ENCODE measurements around the gene CELF6. TPM values are rescaled to one million over a fixed set of nuclear protein-coding genes. Genes with fewer than 3 reads are reported as not detected.

CELF6 gene
- total RNA-seq, 1 donor from 2014 or later: 4.1 TPM

- DNase-seq: no peak
Observed at GRCh38 chr15:72302955-72303354, 17.0 kb downstream of the CELF6 start.

GRCh38 chr15:72289597-72290325 is 30.2 kb downstream of the CELF6 start:
- H3K36me3 Mint-ChIP-seq (ENCODE audit: unreplicated experiment): no peaks in the 10 kb centered on the region
- no peak overlapping the region for H3K27ac Mint-ChIP-seq (ENCODE audit: unreplicated experiment)
- no peaks in the 10 kb centered on the region for H3K9me3 Mint-ChIP-seq (ENCODE audit: unreplicated experiment)
- H3K4me1 Mint-ChIP-seq (ENCODE audit: low read depth, unreplicated experiment): no peaks in the 10 kb centered on the region
- DNase-seq: no peak
- H3K27me3 Mint-ChIP-seq (ENCODE audit: unreplicated experiment): peaks cover 3% of the 10 kb centered on the region
- TF ChIP-seq CTCF (IDR thresholded peaks at IDR 0.05; ENCODE audit: partially characterized antibody, unreplicated experiment): no peak
- H3K4me3 Mint-ChIP-seq (ENCODE audit: unreplicated experiment): no peak overlapping the region

More at GRCh38 chr15:72302955-72303354, 17.0 kb downstream of the CELF6 start:
- no peaks in the 10 kb centered on the region for H3K9me3 Mint-ChIP-seq (ENCODE audit: unreplicated experiment)
- peaks cover 3% of the 10 kb centered on the region for H3K36me3 Mint-ChIP-seq (ENCODE audit: unreplicated experiment)
- H3K27ac Mint-ChIP-seq (ENCODE audit: unreplicated experiment): no peak overlapping the region
- peaks cover 11% of the 10 kb centered on the region for H3K27me3 Mint-ChIP-seq (ENCODE audit: unreplicated experiment)
- H3K4me3 Mint-ChIP-seq (ENCODE audit: unreplicated experiment): no peak overlapping the region
- no peak for TF ChIP-seq CTCF (IDR thresholded peaks at IDR 0.05; ENCODE audit: partially characterized antibody, unreplicated experiment)
- H3K4me1 Mint-ChIP-seq (ENCODE audit: low read depth, unreplicated experiment): peaks cover 10% of the 10 kb centered on the region

GRCh38 chr15:72288796-72289596 is 31.0 kb downstream of the CELF6 start:
- no peaks in the 10 kb centered on the region for H3K4me1 Mint-ChIP-seq (ENCODE audit: low read depth, unreplicated experiment)
- peaks cover 3% of the 10 kb centered on the region for H3K27me3 Mint-ChIP-seq (ENCODE audit: unreplicated experiment)
- no peak for DNase-seq
- no peaks in the 10 kb centered on the region for H3K9me3 Mint-ChIP-seq (ENCODE audit: unreplicated experiment)
- H3K36me3 Mint-ChIP-seq (ENCODE audit: unreplicated experiment): no peaks in the 10 kb centered on the region
- no peak overlapping the region for H3K27ac Mint-ChIP-seq (ENCODE audit: unreplicated experiment)
- no peak for TF ChIP-seq CTCF (IDR thresholded peaks at IDR 0.05; ENCODE audit: partially characterized antibody, unreplicated experiment)
- H3K4me3 Mint-ChIP-seq (ENCODE audit: unreplicated experiment): no peak overlapping the region

- Mint-ChIP-seq H3K4me3 (ENCODE audit: unreplicated experiment) (no peak overlapping the region), H3K27me3 (ENCODE audit: unreplicated experiment) (peaks cover 3% of the 10 kb centered on the region), H3K36me3 (ENCODE audit: unreplicated experiment) (no peaks in the 10 kb centered on the region), H3K4me1 (ENCODE audit: low read depth, unreplicated experiment) (no peaks in the 10 kb centered on the region), H3K27ac (ENCODE audit: unreplicated experiment) (no peak overlapping the region), H3K9me3 (ENCODE audit: unreplicated experiment) (peaks cover 2% of the 10 kb centered on the region)
- TF ChIP-seq CTCF (IDR thresholded peaks at IDR 0.05; ENCODE audit: partially characterized antibody, unreplicated experiment): peak; percentile 55
- peak; percentile 60 for DNase-seq
Observed at GRCh38 chr15:72285927-72286516, 33.9 kb downstream of the CELF6 start.

Measured in glutamatergic neuron (in vitro differentiated cells).